IMR-90 (cell line): ENCODE measurements around the gene CHN2. TPM values are rescaled to one million over a fixed set of nuclear protein-coding genes. Genes with fewer than 3 reads are reported as not detected.

Experiments used
- ATAC-seq: fragments of 200-7000 bp; cut with Tn5 transposase; 2 replicates; pipeline ENCODE4 v1.9.1; 2020; ENCODE audit warnings: low read depth, mild to moderate bottlenecking, moderate library complexity
- BruUV-seq: library from RNA; stranded (reverse); fragments of 400-500 nt; replicated peaks from 2 replicates; lab custom pipeline; 2021; lab: Mats Ljungman, UMichigan
- CTCF ChIA-PET: fragments of 300-600 bp; formaldehyde crosslinking; extraction: SDS; loops from one replicate; lab custom pipeline; 2021; ENCODE audit warnings: antibody characterized with exemption; lab: Yijun Ruan, JAX
- POLR2A ChIA-PET: fragments of 300-600 bp; sonication (Branson Sonifier 250); formaldehyde crosslinking; loops from one replicate; lab custom pipeline; 2022; ENCODE audit warnings: antibody characterized with exemption; ENCODE audit not compliant: unreplicated experiment; lab: Charles Lee
- DNase-seq: peaks from one replicate; pipeline ENCODE4 v3.0.0; 2013
- H2AFZ ChIP-seq: replicated peaks from 2 replicates; pipeline ENCODE3; 2013; ENCODE audit warnings: low read length, mild to moderate bottlenecking; ENCODE audit not compliant: poor library complexity
- H2AK5ac ChIP-seq: 2 replicates; pipeline ENCODE4 v1.6.1; 2013; ENCODE audit warnings: low read depth, low read length, inconsistent platforms
- H2AK9ac ChIP-seq: replicated peaks from 2 replicates; pipeline ENCODE3; 2013; ENCODE audit warnings: mild to moderate bottlenecking, low read depth, low read length, moderate library complexity; ENCODE audit not compliant: poor library complexity
- H2BK120ac ChIP-seq: 2 replicates; pipeline ENCODE4 v1.6.1; 2013; ENCODE audit warnings: low read depth, low read length, inconsistent platforms
- H2BK15ac ChIP-seq: 3 replicates; pipeline ENCODE4 v1.6.1; 2013; ENCODE audit warnings: low read depth, low read length, inconsistent platforms
- H2BK20ac ChIP-seq: 2 replicates; pipeline ENCODE4 v1.6.1; 2013; ENCODE audit warnings: low read depth, mild to moderate bottlenecking, inconsistent platforms, low read length, moderate library complexity
- H2BK5ac ChIP-seq: 2 replicates; pipeline ENCODE4 v1.6.1; 2013; ENCODE audit warnings: mild to moderate bottlenecking, low read depth, low read length, inconsistent platforms; ENCODE audit not compliant: poor library complexity, severe bottlenecking
- H3K14ac ChIP-seq: replicated peaks from 2 replicates; pipeline ENCODE4 v1.6.1; 2013; ENCODE audit warnings: low read depth, low read length, inconsistent platforms
- H3K18ac ChIP-seq: 2 replicates; pipeline ENCODE4 v1.6.1; 2013; ENCODE audit warnings: low read depth, low read length, control low read depth
- H3K23ac ChIP-seq: 2 replicates; pipeline ENCODE4 v1.6.1; 2013; ENCODE audit warnings: low read depth, low read length, inconsistent platforms
- H3K27ac ChIP-seq: 2 replicates; pipeline ENCODE4 v1.5.1; 2013; ENCODE audit warnings: mild to moderate bottlenecking, control low read depth, low read length; ENCODE audit not compliant: insufficient read depth
- H3K27me3 ChIP-seq: 2 replicates; pipeline ENCODE4 v1.6.1; 2013; ENCODE audit warnings: low read length; ENCODE audit not compliant: control insufficient read depth, insufficient read depth
- H3K36me3 ChIP-seq: 2 replicates; pipeline ENCODE4 v1.6.1; 2013; ENCODE audit warnings: low read length, mixed read lengths; ENCODE audit not compliant: control insufficient read depth, insufficient read depth
- H3K4ac ChIP-seq: 2 replicates; pipeline ENCODE4 v1.6.1; 2013; ENCODE audit warnings: low read depth, low read length, inconsistent platforms
- H3K4me1 ChIP-seq: 2 replicates; pipeline ENCODE4 v1.6.1; 2013; ENCODE audit warnings: low read length, mixed read lengths; ENCODE audit not compliant: control insufficient read depth, insufficient read depth
- H3K4me2 ChIP-seq: 2 replicates; pipeline ENCODE4 v1.6.1; 2013; ENCODE audit warnings: low read depth, mild to moderate bottlenecking, control low read depth, low read length, moderate library complexity
- H3K4me3 ChIP-seq: 2 replicates; pipeline ENCODE4 v1.5.1; 2013; ENCODE audit warnings: low read depth, mild to moderate bottlenecking, control low read depth, low read length, moderate library complexity; ENCODE audit not compliant: insufficient read depth
- H3K56ac ChIP-seq: 2 replicates; pipeline ENCODE4 v1.6.1; 2013; ENCODE audit warnings: low read length, inconsistent platforms; ENCODE audit not compliant: insufficient read depth; ENCODE audit errors: extremely low read depth
- H3K79me1 ChIP-seq, 2 experiments: 2 replicates each; pipeline ENCODE4 v1.6.1; 2013; ENCODE audit warnings: low read length in 2 of 2, inconsistent platforms in 1 of 2, low read depth in 1 of 2
- H3K9ac ChIP-seq: 2 replicates; pipeline ENCODE4 v1.6.1; 2013; ENCODE audit warnings: low read depth, low read length, control low read depth
- H3K9me1 ChIP-seq: 2 replicates; pipeline ENCODE4 v1.6.1; 2013; ENCODE audit warnings: low read length, inconsistent platforms; ENCODE audit not compliant: insufficient read depth
- H3K9me3 ChIP-seq: 2 replicates; pipeline ENCODE4 v1.6.1; 2013; ENCODE audit warnings: low read length; ENCODE audit not compliant: control insufficient read depth, insufficient read depth
- H4K20me1 ChIP-seq: 2 replicates; pipeline ENCODE4 v1.6.1; 2013; ENCODE audit warnings: low read length, inconsistent platforms; ENCODE audit not compliant: insufficient read depth
- H4K5ac ChIP-seq: 2 replicates; pipeline ENCODE4 v1.6.1; 2013; ENCODE audit warnings: mild to moderate bottlenecking, low read depth, low read length, control low read depth
- H4K8ac ChIP-seq, 2 experiments: 2 replicates each; pipeline ENCODE4 v1.6.1; 2013; ENCODE audit warnings: low read depth in 2 of 2, low read length in 2 of 2, control low read depth in 1 of 2, inconsistent platforms in 1 of 2
- H4K91ac ChIP-seq: 2 replicates; pipeline ENCODE4 v1.6.1; 2013; ENCODE audit warnings: low read depth, low read length, inconsistent platforms; ENCODE audit not compliant: insufficient read depth
- POLR2A ChIP-seq: IDR thresholded peaks from 2 replicates; pipeline ENCODE4 v1.6.1; 2012; ENCODE audit warnings: mild to moderate bottlenecking, low read depth, low read length
- RAD21 ChIP-seq: IDR thresholded peaks from 2 replicates; pipeline ENCODE4 v1.6.1; 2012; ENCODE audit warnings: low read length, improper control_type of control experiment
- WGBS, 2 experiments: methylation state at CpG; one replicate each; pipeline versions ENCODE4 v1.1.5 to v1.1.7; 2013; ENCODE audit warnings: missing lambda C conversion rate in 2 of 2; ENCODE audit not compliant: insufficient read length in 1 of 2; ENCODE audit errors: extremely low coverage in 2 of 2; 5-methylcytosine and 5-hydroxymethylcytosine counted together
- dilution Hi-C: fragments of 300-500 bp; cut with HindIII; formaldehyde crosslinking; loops from one replicate; pipeline ENCODE4 v1.14.3; 2018; ENCODE audit warnings: low sequenced_read_pairs; ENCODE audit not compliant: unreplicated experiment
- in situ Hi-C: fragments of 300-500 bp; cut with MboI; formaldehyde crosslinking; loops from 3 replicates; pipeline ENCODE4 v1.14.3; 2019; ENCODE audit warnings: low sequenced_read_pairs, inconsistent platforms, mixed read lengths
- intact Hi-C: fragments of 100-400 bp; cut with micrococcal nuclease; formaldehyde crosslinking; loops from 2 replicates; pipeline ENCODE4 v1.10.0; 2022
- polyA plus RNA-seq, 3 experiments: library from polyadenylated mRNA; depleted of rRNA; stranded (reverse); fragments of >200 nt; gene quantifications; 2 replicates each; pipeline ENCODE4 v1.2.3, GENCODE V29; 2012; ENCODE audit warnings: low replicate concordance in 1 of 3
- total RNA-seq: library from RNA; depleted of rRNA; stranded (reverse); fragments of >200 nt; gene quantifications from 2 replicates; pipeline ENCODE4 v1.2.3, GENCODE V29; 2012

Gene CHN2
- total and polyA plus RNA-seq, 2 of the 4 experiments (the other 2 are of a cell fraction): not detected

DNA sequence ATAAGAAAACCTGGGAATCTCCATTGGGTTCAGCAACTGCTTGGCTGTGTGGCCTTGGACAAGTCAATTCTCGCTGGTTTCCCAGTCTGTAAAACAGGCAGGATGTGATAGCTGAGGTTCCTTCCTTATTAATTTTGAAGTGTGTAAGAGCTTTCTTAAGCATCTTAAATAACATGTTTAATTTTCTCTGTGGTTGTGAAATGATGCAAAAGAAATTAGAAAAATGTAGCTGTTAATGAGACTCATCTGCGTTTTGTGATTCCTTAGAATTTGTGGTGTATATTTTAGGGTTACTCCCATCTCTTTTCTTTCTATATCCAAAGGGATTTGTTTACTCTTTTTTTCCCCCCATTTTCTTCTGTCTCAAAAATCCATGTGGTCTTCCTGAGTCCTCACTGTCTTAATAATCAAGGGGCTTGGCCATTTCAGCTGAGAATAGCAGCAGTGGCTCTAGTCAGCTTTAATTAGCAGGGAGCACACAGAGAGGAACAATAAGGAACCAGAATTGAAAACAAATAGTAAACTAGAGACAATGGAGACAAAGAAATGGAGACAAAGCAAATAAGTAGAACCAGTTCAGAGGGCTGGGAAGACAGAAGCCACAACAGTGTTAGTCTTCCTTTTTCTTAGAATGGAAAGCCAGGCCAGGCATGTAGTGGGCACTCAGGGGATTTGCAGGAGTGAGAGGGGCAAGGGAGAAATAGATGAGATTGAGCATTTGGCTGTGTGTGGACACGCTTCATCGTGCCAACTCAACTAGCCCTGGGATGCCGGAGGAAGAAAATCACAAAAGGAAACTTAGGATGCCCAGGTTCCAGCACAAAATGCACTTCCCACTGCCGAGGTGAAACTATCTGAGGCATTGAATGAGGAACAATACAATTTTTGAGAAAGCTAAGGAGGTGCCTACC lies 93.9 kb downstream of the CHN2 start:
- Histone ChIP-seq H3K36me3 (no peaks in the 10 kb centered on the region), H2AK5ac (no peak overlapping the region), H3K4me2 (no peak overlapping the region), H4K8ac (no peak overlapping the region), H3K4me1 (no peaks in the 10 kb centered on the region), H3K9me1 (no peaks in the 10 kb centered on the region), H4K5ac (no peak overlapping the region), H2AFZ (no peak overlapping the region), H4K20me1 (no peaks in the 10 kb centered on the region), H2BK20ac (no peak overlapping the region), H3K9ac (no peak overlapping the region), H3K79me1 (no peaks in the 10 kb centered on the region), H2AK9ac (no peak overlapping the region), H3K4me3 (no peak overlapping the region), H3K56ac (no peak overlapping the region), H2BK5ac (no peak overlapping the region), H3K14ac (no peak overlapping the region), H3K4ac (no peak overlapping the region), H3K9me3 (no peaks in the 10 kb centered on the region), H3K27ac (no peak overlapping the region), H3K27me3 (no peaks in the 10 kb centered on the region), H2BK120ac (no peak overlapping the region), H3K18ac (no peak overlapping the region), H2BK15ac (no peak overlapping the region), H4K91ac (no peak overlapping the region), H3K23ac (no peak overlapping the region)
- ChIA-PET POLR2A (no interaction called here), CTCF (no interaction called here)
- in situ Hi-C loops: no loop called here
- intact Hi-C loops: no loop called here
- ATAC-seq (no peak), DNase-seq (no peak)
- no peak for TF ChIP-seq RAD21
- TF ChIP-seq POLR2A: no peak
- dilution Hi-C loops: no loop called here
- 33% methylated on average over 1 of the region's 6 CpGs; no CpG with 5 or more reads in 1 of the 2 experiments for WGBS, 2 experiments
- BruUV-seq: no TSS peak
